ENCODE measurements around the gene FBXO33.

Gene FBXO33

GRCh38 chr14:39396448-39396847 lies 35.8 kb downstream of the FBXO33 start:
- no peak overlapping the region for H3K4me3 ChIP-seq (ENCODE audit: low read depth, low read length)
- peaks cover 10% of the 10 kb centered on the region for H3K4me1 ChIP-seq (ENCODE audit: control insufficient read depth, insufficient read depth, low read length, unreplicated experiment)
- H3K79me2 ChIP-seq (ENCODE audit: control insufficient read depth, insufficient read depth, low read length, unreplicated experiment): no peaks in the 10 kb centered on the region
- H2AFZ ChIP-seq (ENCODE audit: low read length, unreplicated experiment): no peak overlapping the region
- no peaks in the 10 kb centered on the region for H3K27me3 ChIP-seq (ENCODE audit: insufficient read depth, low read length)
- H3K27ac ChIP-seq (ENCODE audit: low read depth, low read length): no peak overlapping the region
- peaks cover 6% of the 10 kb centered on the region; the same call in 1 of the 2 replicates for H3K36me3 ChIP-seq (ENCODE audit: insufficient read depth, low read length)

GRCh38 chr14:39395555-39396254 lies 36.5 kb downstream of the FBXO33 start:
- H2AFZ ChIP-seq (ENCODE audit: low read length, unreplicated experiment): peak overlapping the region; percentile 30
- H3K36me3 ChIP-seq (ENCODE audit: insufficient read depth, low read length): 0 out of 2 replicates have a peak, but pooled peaks cover under 1% of the 10 kb centered on the region
- H3K4me3 ChIP-seq (ENCODE audit: low read depth, low read length): no peak overlapping the region
- H3K27ac ChIP-seq (ENCODE audit: low read depth, low read length): no peak overlapping the region
- H3K4me1 ChIP-seq (ENCODE audit: control insufficient read depth, insufficient read depth, low read length, unreplicated experiment): peaks cover 10% of the 10 kb centered on the region
- no peaks in the 10 kb centered on the region for H3K79me2 ChIP-seq (ENCODE audit: control insufficient read depth, insufficient read depth, low read length, unreplicated experiment)
- no peaks in the 10 kb centered on the region for H3K27me3 ChIP-seq (ENCODE audit: insufficient read depth, low read length)

- H3K27ac ChIP-seq (ENCODE audit: low read depth, low read length): no peak overlapping the region
- peaks cover 10% of the 10 kb centered on the region for H3K4me1 ChIP-seq (ENCODE audit: control insufficient read depth, insufficient read depth, low read length, unreplicated experiment)
- no peaks in the 10 kb centered on the region for H3K79me2 ChIP-seq (ENCODE audit: control insufficient read depth, insufficient read depth, low read length, unreplicated experiment)
- H2AFZ ChIP-seq (ENCODE audit: low read length, unreplicated experiment): no peak overlapping the region
- H3K36me3 ChIP-seq (ENCODE audit: insufficient read depth, low read length): no peaks in the 10 kb centered on the region
- no peaks in the 10 kb centered on the region for H3K27me3 ChIP-seq (ENCODE audit: insufficient read depth, low read length)
- no peak overlapping the region for H3K4me3 ChIP-seq (ENCODE audit: low read depth, low read length)
These were observed 38.9 kb downstream of the FBXO33 start for GRCh38 chr14:39393289-39393688.

- Histone ChIP-seq H3K27ac (ENCODE audit: low read depth, low read length) (no peak overlapping the region), H3K4me3 (ENCODE audit: low read depth, low read length) (no peak overlapping the region), H2AFZ (ENCODE audit: low read length, unreplicated experiment) (no peak overlapping the region), H3K36me3 (ENCODE audit: insufficient read depth, low read length) (no peaks in the 10 kb centered on the region), H3K79me2 (ENCODE audit: control insufficient read depth, insufficient read depth, low read length, unreplicated experiment) (no peaks in the 10 kb centered on the region), H3K4me1 (ENCODE audit: control insufficient read depth, insufficient read depth, low read length, unreplicated experiment) (no peaks in the 10 kb centered on the region), H3K27me3 (ENCODE audit: insufficient read depth, low read length) (no peaks in the 10 kb centered on the region)
These were observed 48.1 kb downstream of the FBXO33 start for GRCh38 chr14:39384177-39384576.

- Histone ChIP-seq H3K27me3 (ENCODE audit: insufficient read depth, low read length) (no peaks in the 10 kb centered on the region), H3K4me1 (ENCODE audit: control insufficient read depth, insufficient read depth, low read length, unreplicated experiment) (no peaks in the 10 kb centered on the region), H3K4me3 (ENCODE audit: low read depth, low read length) (no peak overlapping the region), H3K79me2 (ENCODE audit: control insufficient read depth, insufficient read depth, low read length, unreplicated experiment) (no peaks in the 10 kb centered on the region), H3K27ac (ENCODE audit: low read depth, low read length) (no peak overlapping the region), H3K36me3 (ENCODE audit: insufficient read depth, low read length) (no peaks in the 10 kb centered on the region), H2AFZ (ENCODE audit: low read length, unreplicated experiment) (no peak overlapping the region)
These were observed 48.5 kb downstream of the FBXO33 start for GRCh38 chr14:39383741-39384140.

GRCh38 chr14:39383026-39383660 lies 49.1 kb downstream of the FBXO33 start:
- Histone ChIP-seq H3K27ac (ENCODE audit: low read depth, low read length) (no peak overlapping the region), H3K27me3 (ENCODE audit: insufficient read depth, low read length) (no peaks in the 10 kb centered on the region), H3K4me1 (ENCODE audit: control insufficient read depth, insufficient read depth, low read length, unreplicated experiment) (no peaks in the 10 kb centered on the region), H3K79me2 (ENCODE audit: control insufficient read depth, insufficient read depth, low read length, unreplicated experiment) (no peaks in the 10 kb centered on the region), H2AFZ (ENCODE audit: low read length, unreplicated experiment) (no peak overlapping the region), H3K4me3 (ENCODE audit: low read depth, low read length) (no peak overlapping the region), H3K36me3 (ENCODE audit: insufficient read depth, low read length) (no peaks in the 10 kb centered on the region)

GRCh38 chr14:39382463-39382862 lies 49.8 kb downstream of the FBXO33 start:
- Histone ChIP-seq H3K36me3 (ENCODE audit: insufficient read depth, low read length) (no peaks in the 10 kb centered on the region), H2AFZ (ENCODE audit: low read length, unreplicated experiment) (no peak overlapping the region), H3K27me3 (ENCODE audit: insufficient read depth, low read length) (no peaks in the 10 kb centered on the region), H3K4me1 (ENCODE audit: control insufficient read depth, insufficient read depth, low read length, unreplicated experiment) (peaks cover 2% of the 10 kb centered on the region), H3K27ac (ENCODE audit: low read depth, low read length) (no peak overlapping the region), H3K79me2 (ENCODE audit: control insufficient read depth, insufficient read depth, low read length, unreplicated experiment) (no peaks in the 10 kb centered on the region), H3K4me3 (ENCODE audit: low read depth, low read length) (no peak overlapping the region)

GRCh38 chr14:39381366-39381765 lies 50.9 kb downstream of the FBXO33 start:
- Histone ChIP-seq H3K27ac (ENCODE audit: low read depth, low read length) (no peak overlapping the region), H3K4me3 (ENCODE audit: low read depth, low read length) (no peak overlapping the region), H3K4me1 (ENCODE audit: control insufficient read depth, insufficient read depth, low read length, unreplicated experiment) (peaks cover 13% of the 10 kb centered on the region), H3K27me3 (ENCODE audit: insufficient read depth, low read length) (no peaks in the 10 kb centered on the region), H3K79me2 (ENCODE audit: control insufficient read depth, insufficient read depth, low read length, unreplicated experiment) (no peaks in the 10 kb centered on the region), H2AFZ (ENCODE audit: low read length, unreplicated experiment) (no peak overlapping the region), H3K36me3 (ENCODE audit: insufficient read depth, low read length) (no peaks in the 10 kb centered on the region)

GRCh38 chr14:39376667-39377403 lies 55.4 kb downstream of the FBXO33 start:
- Histone ChIP-seq H3K36me3 (ENCODE audit: insufficient read depth, low read length) (no peaks in the 10 kb centered on the region), H3K27ac (ENCODE audit: low read depth, low read length) (peak overlapping the region; percentile 63), H2AFZ (ENCODE audit: low read length, unreplicated experiment) (peak overlapping the region; percentile 70), H3K4me3 (ENCODE audit: low read depth, low read length) (peak overlapping the region; percentile 60), H3K27me3 (ENCODE audit: insufficient read depth, low read length) (no peaks in the 10 kb centered on the region), H3K79me2 (ENCODE audit: control insufficient read depth, insufficient read depth, low read length, unreplicated experiment) (no peaks in the 10 kb centered on the region), H3K4me1 (ENCODE audit: control insufficient read depth, insufficient read depth, low read length, unreplicated experiment) (peaks cover 39% of the 10 kb centered on the region)

- peak overlapping the region; percentile 62 for H3K27ac ChIP-seq (ENCODE audit: low read depth, low read length)
- H3K4me3 ChIP-seq (ENCODE audit: low read depth, low read length): 0 out of 2 replicates have a peak overlapping the region, but pooled peaks have one; percentile 21
- H3K27me3 ChIP-seq (ENCODE audit: insufficient read depth, low read length): no peaks in the 10 kb centered on the region
- no peaks in the 10 kb centered on the region for H3K36me3 ChIP-seq (ENCODE audit: insufficient read depth, low read length)
- peak overlapping the region; percentile 72 for H2AFZ ChIP-seq (ENCODE audit: low read length, unreplicated experiment)
- no peaks in the 10 kb centered on the region for H3K79me2 ChIP-seq (ENCODE audit: control insufficient read depth, insufficient read depth, low read length, unreplicated experiment)
- peaks cover 39% of the 10 kb centered on the region for H3K4me1 ChIP-seq (ENCODE audit: control insufficient read depth, insufficient read depth, low read length, unreplicated experiment)
These were observed 57.4 kb downstream of the FBXO33 start for GRCh38 chr14:39374851-39375250.
